ENCODE measurements around the gene UTP11.
A peak's percentile ranks its signal among the peaks of the same experiment; 100 is the strongest.

Gene UTP11

GRCh38 chr1:38004284-38005108, 8.0 kb upstream of the UTP11 start:
- no peak for DNase-seq

GRCh38 chr1:38005195-38006007, 7.1 kb upstream of the UTP11 start, which contains the start of gene FHL3:
Gene FHL3 (minus strand): TSS chr1:38005514. CDS start chr1:37999412, 6,102 bp downstream.
- no peak for DNase-seq

GRCh38 chr1:38006008-38006828, 6.3 kb upstream of the UTP11 start:
- no peak for DNase-seq

GRCh38 chr1:38009088-38009840, 3.3 kb upstream of the UTP11 start:
- peak; percentile 90 for DNase-seq

- no peak for DNase-seq
These were observed 2.7 kb upstream of the UTP11 start for GRCh38 chr1:38009841-38010180.

GRCh38 chr1:38013227-38013622, 691 bp downstream of the UTP11 start:
- DNase-seq, result no peak

GRCh38 chr1:38014171-38014570, 1.6 kb downstream of the UTP11 start:
- no peak for DNase-seq

GRCh38 chr1:38014724-38015424, 2.3 kb downstream of the UTP11 start:
- DNase-seq, result no peak

GRCh38 chr1:38015978-38016725, 3.6 kb downstream of the UTP11 start:
- peak; percentile 50 for DNase-seq

GRCh38 chr1:38018864-38019343, 6.4 kb downstream of the UTP11 start:
- peak; percentile 39 for DNase-seq

- no peak for DNase-seq
These were observed 7.9 kb downstream of the UTP11 start for GRCh38 chr1:38020396-38020795.

GRCh38 chr1:38021969-38022368, 9.4 kb downstream of the UTP11 start:
- no peak for DNase-seq

- DNase-seq, result no peak
These were observed 10.3 kb downstream of the UTP11 start for GRCh38 chr1:38022810-38023209.

GRCh38 chr1:38025233-38025632, 12.7 kb downstream of the UTP11 start:
- DNase-seq, result no peak

- no peak for DNase-seq
These were observed 13.1 kb downstream of the UTP11 start for GRCh38 chr1:38025664-38026063.

- no peak for DNase-seq
These were observed 14.2 kb downstream of the UTP11 start for GRCh38 chr1:38026592-38027200.

GRCh38 chr1:38027201-38028104, 14.9 kb downstream of the UTP11 start:
- DNase-seq, result no peak

GRCh38 chr1:38028105-38028591, 15.6 kb downstream of the UTP11 start:
- no peak for DNase-seq

- no peak for DNase-seq
These were observed 16.1 kb downstream of the UTP11 start for GRCh38 chr1:38028671-38029070.
